Measurements from ENCODE around the gene PRKG1. TPM values are rescaled to one million over a fixed set of nuclear protein-coding genes. Genes with fewer than 3 reads are reported as not detected.

The PRKG1 gene
- polyA plus RNA-seq (2013, experiment 1 of 2): 10.3 TPM
- polyA plus RNA-seq (2013, experiment 2 of 2): 7.8 TPM

GRCh38 chr10:51074238-51075028, at the start of gene PRKG1:
Gene PRKG1 (plus strand): TSS chr10:51074487.
- 0% methylated on average over 48 to 58 of the region's 59 CpGs for WGBS, 2 experiments (ENCODE audit: insufficient coverage in 2 of 2)
- Histone ChIP-seq H3K4me1 (ENCODE audit: control insufficient read depth, insufficient read depth, low read length, poor library complexity, severe bottlenecking) (peaks cover 2% of the 10 kb centered on the region), H3K36me3 (ENCODE audit: control insufficient read depth, insufficient read depth, low read length) (no peaks in the 10 kb centered on the region), H3K27ac (ENCODE audit: low read depth, low read length, severe bottlenecking) (peak within 1 kb of the TSS; percentile 55), H3K4me3 (ENCODE audit: extremely low read depth, insufficient read depth, low read length, poor library complexity, severe bottlenecking) (peak within 1 kb of the TSS; percentile 58), H3K9me3 (ENCODE audit: control insufficient read depth, low read length) (no peaks in the 10 kb centered on the region)

- Histone ChIP-seq H3K27ac (ENCODE audit: low read depth, low read length, severe bottlenecking) (no peak overlapping the region), H3K4me1 (ENCODE audit: control insufficient read depth, insufficient read depth, low read length, poor library complexity, severe bottlenecking) (no peaks in the 10 kb centered on the region), H3K9me3 (ENCODE audit: control insufficient read depth, low read length) (no peaks in the 10 kb centered on the region), H3K36me3 (ENCODE audit: control insufficient read depth, insufficient read depth, low read length) (no peaks in the 10 kb centered on the region), H3K4me3 (ENCODE audit: extremely low read depth, insufficient read depth, low read length, poor library complexity, severe bottlenecking) (no peak overlapping the region)
Measured at GRCh38 chr10:51028420-51028819, 45.9 kb upstream of the PRKG1 start.

- Histone ChIP-seq H3K27ac (ENCODE audit: low read depth, low read length, severe bottlenecking) (no peak overlapping the region), H3K4me1 (ENCODE audit: control insufficient read depth, insufficient read depth, low read length, poor library complexity, severe bottlenecking) (no peaks in the 10 kb centered on the region), H3K4me3 (ENCODE audit: extremely low read depth, insufficient read depth, low read length, poor library complexity, severe bottlenecking) (no peak overlapping the region), H3K36me3 (ENCODE audit: control insufficient read depth, insufficient read depth, low read length) (no peaks in the 10 kb centered on the region), H3K9me3 (ENCODE audit: control insufficient read depth, low read length) (no peaks in the 10 kb centered on the region)
- WGBS, 2 experiments (ENCODE audit: insufficient coverage in 2 of 2): 63 to 80% methylated on average over 1 of the region's 2 CpGs
Measured at GRCh38 chr10:51029172-51029641, 45.1 kb upstream of the PRKG1 start.

GRCh38 chr10:51030480-51030879, 43.8 kb upstream of the PRKG1 start:
- Histone ChIP-seq H3K9me3 (ENCODE audit: control insufficient read depth, low read length) (no peaks in the 10 kb centered on the region), H3K4me3 (ENCODE audit: extremely low read depth, insufficient read depth, low read length, poor library complexity, severe bottlenecking) (no peak overlapping the region), H3K36me3 (ENCODE audit: control insufficient read depth, insufficient read depth, low read length) (no peaks in the 10 kb centered on the region), H3K4me1 (ENCODE audit: control insufficient read depth, insufficient read depth, low read length, poor library complexity, severe bottlenecking) (no peaks in the 10 kb centered on the region), H3K27ac (ENCODE audit: low read depth, low read length, severe bottlenecking) (no peak overlapping the region)
- 86 to 100% methylated on average over 1 to 2 of the region's 2 CpGs for WGBS, 2 experiments (ENCODE audit: insufficient coverage in 2 of 2)

- no peak overlapping the region for H3K27ac ChIP-seq (ENCODE audit: low read depth, low read length, severe bottlenecking)
- H3K4me3 ChIP-seq (ENCODE audit: extremely low read depth, insufficient read depth, low read length, poor library complexity, severe bottlenecking): no peak overlapping the region
- no peaks in the 10 kb centered on the region for H3K4me1 ChIP-seq (ENCODE audit: control insufficient read depth, insufficient read depth, low read length, poor library complexity, severe bottlenecking)
- no peaks in the 10 kb centered on the region for H3K36me3 ChIP-seq (ENCODE audit: control insufficient read depth, insufficient read depth, low read length)
- H3K9me3 ChIP-seq (ENCODE audit: control insufficient read depth, low read length): no peaks in the 10 kb centered on the region
Measured at GRCh38 chr10:51031950-51032349, 42.3 kb upstream of the PRKG1 start.

- WGBS, 2 experiments (ENCODE audit: insufficient coverage in 2 of 2): 69 to 82% methylated on average over 4 of the region's 4 CpGs
- Histone ChIP-seq H3K4me3 (ENCODE audit: extremely low read depth, insufficient read depth, low read length, poor library complexity, severe bottlenecking) (no peak overlapping the region), H3K36me3 (ENCODE audit: control insufficient read depth, insufficient read depth, low read length) (no peaks in the 10 kb centered on the region), H3K4me1 (ENCODE audit: control insufficient read depth, insufficient read depth, low read length, poor library complexity, severe bottlenecking) (no peaks in the 10 kb centered on the region), H3K9me3 (ENCODE audit: control insufficient read depth, low read length) (no peaks in the 10 kb centered on the region), H3K27ac (ENCODE audit: low read depth, low read length, severe bottlenecking) (no peak overlapping the region)
Measured at GRCh38 chr10:51034769-51035168, 39.5 kb upstream of the PRKG1 start.

GRCh38 chr10:51035344-51035743, 38.9 kb upstream of the PRKG1 start:
- WGBS, 2 experiments (ENCODE audit: insufficient coverage in 2 of 2): 69 to 86% methylated on average over 1 to 2 of the region's 4 CpGs
- H3K9me3 ChIP-seq (ENCODE audit: control insufficient read depth, low read length): no peaks in the 10 kb centered on the region
- H3K36me3 ChIP-seq (ENCODE audit: control insufficient read depth, insufficient read depth, low read length): no peaks in the 10 kb centered on the region
- no peak overlapping the region for H3K27ac ChIP-seq (ENCODE audit: low read depth, low read length, severe bottlenecking)
- H3K4me3 ChIP-seq (ENCODE audit: extremely low read depth, insufficient read depth, low read length, poor library complexity, severe bottlenecking): no peak overlapping the region
- no peaks in the 10 kb centered on the region for H3K4me1 ChIP-seq (ENCODE audit: control insufficient read depth, insufficient read depth, low read length, poor library complexity, severe bottlenecking)

- WGBS, 2 experiments (ENCODE audit: insufficient coverage in 2 of 2): 100% methylated on average over 1 of the region's 2 CpGs
- H3K36me3 ChIP-seq (ENCODE audit: control insufficient read depth, insufficient read depth, low read length): no peaks in the 10 kb centered on the region
- H3K27ac ChIP-seq (ENCODE audit: low read depth, low read length, severe bottlenecking): no peak overlapping the region
- H3K9me3 ChIP-seq (ENCODE audit: control insufficient read depth, low read length): no peaks in the 10 kb centered on the region
- H3K4me1 ChIP-seq (ENCODE audit: control insufficient read depth, insufficient read depth, low read length, poor library complexity, severe bottlenecking): no peaks in the 10 kb centered on the region
- no peak overlapping the region for H3K4me3 ChIP-seq (ENCODE audit: extremely low read depth, insufficient read depth, low read length, poor library complexity, severe bottlenecking)
Measured at GRCh38 chr10:51045871-51046270, 28.4 kb upstream of the PRKG1 start.

- H3K4me1 ChIP-seq (ENCODE audit: control insufficient read depth, insufficient read depth, low read length, poor library complexity, severe bottlenecking): no peaks in the 10 kb centered on the region
- WGBS, 2 experiments (ENCODE audit: insufficient coverage in 2 of 2): 92 to 94% methylated on average over 3 to 6 of the region's 6 CpGs
- no peak overlapping the region for H3K27ac ChIP-seq (ENCODE audit: low read depth, low read length, severe bottlenecking)
- H3K36me3 ChIP-seq (ENCODE audit: control insufficient read depth, insufficient read depth, low read length): no peaks in the 10 kb centered on the region
- no peak overlapping the region for H3K4me3 ChIP-seq (ENCODE audit: extremely low read depth, insufficient read depth, low read length, poor library complexity, severe bottlenecking)
- no peaks in the 10 kb centered on the region for H3K9me3 ChIP-seq (ENCODE audit: control insufficient read depth, low read length)
Measured at GRCh38 chr10:51046654-51047053, 27.6 kb upstream of the PRKG1 start.

- no peak overlapping the region for H3K27ac ChIP-seq (ENCODE audit: low read depth, low read length, severe bottlenecking)
- H3K4me1 ChIP-seq (ENCODE audit: control insufficient read depth, insufficient read depth, low read length, poor library complexity, severe bottlenecking): no peaks in the 10 kb centered on the region
- H3K36me3 ChIP-seq (ENCODE audit: control insufficient read depth, insufficient read depth, low read length): no peaks in the 10 kb centered on the region
- H3K9me3 ChIP-seq (ENCODE audit: control insufficient read depth, low read length): no peaks in the 10 kb centered on the region
- no peak overlapping the region for H3K4me3 ChIP-seq (ENCODE audit: extremely low read depth, insufficient read depth, low read length, poor library complexity, severe bottlenecking)
- 87 to 94% methylated on average over 1 to 2 of the region's 2 CpGs for WGBS, 2 experiments (ENCODE audit: insufficient coverage in 2 of 2)
Measured at GRCh38 chr10:51047857-51048256, 26.4 kb upstream of the PRKG1 start.

GRCh38 chr10:51048792-51049191, 25.5 kb upstream of the PRKG1 start:
- H3K27ac ChIP-seq (ENCODE audit: low read depth, low read length, severe bottlenecking): no peak overlapping the region
- no peak overlapping the region for H3K4me3 ChIP-seq (ENCODE audit: extremely low read depth, insufficient read depth, low read length, poor library complexity, severe bottlenecking)
- no peaks in the 10 kb centered on the region for H3K9me3 ChIP-seq (ENCODE audit: control insufficient read depth, low read length)
- no peaks in the 10 kb centered on the region for H3K4me1 ChIP-seq (ENCODE audit: control insufficient read depth, insufficient read depth, low read length, poor library complexity, severe bottlenecking)
- no peaks in the 10 kb centered on the region for H3K36me3 ChIP-seq (ENCODE audit: control insufficient read depth, insufficient read depth, low read length)
- WGBS, 2 experiments (ENCODE audit: insufficient coverage in 2 of 2): 79 to 94% methylated on average over 6 to 7 of the region's 7 CpGs
